Stimulated activated CD4-positive, alpha-beta T cell treated with anti-CD3 and anti-CD28 coated beads, Interleukin-2, amount 100 ng/mL, for 4 hours (primary cell): Measurements from ENCODE around the gene FGF6.
"Not testable (repeated sequence)": the region's sequence is repeated elsewhere in the genome, so short reads cannot be mapped to it uniquely, and the experiment has no call there.

Source experiments
- DNase-seq: peaks from one replicate; pipeline ENCODE4 v3.0.0-alpha.2; 2020; ENCODE audit warnings: low read depth

FGF6 gene

DNA sequence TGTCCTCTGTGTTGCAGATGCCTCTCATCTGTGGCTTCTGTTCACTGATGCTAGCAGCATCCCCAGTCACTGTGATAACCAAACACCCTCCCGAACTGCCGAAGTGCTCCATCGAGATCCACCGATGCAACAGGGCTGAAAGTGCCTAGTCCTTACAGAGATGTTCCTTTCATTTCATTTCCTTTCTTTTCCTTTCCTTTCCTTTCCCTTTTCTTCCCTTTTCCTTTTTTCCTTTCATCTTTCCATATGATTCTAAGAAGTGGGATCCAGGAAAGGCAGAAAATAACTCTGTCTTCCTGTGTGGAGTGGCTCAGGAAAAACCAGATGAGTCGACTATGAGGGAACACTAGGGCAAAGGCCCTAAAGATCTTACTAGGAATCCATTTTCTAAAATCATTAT lies 26.7 kb downstream of the FGF6 start:
- no peak for DNase-seq

DNA sequence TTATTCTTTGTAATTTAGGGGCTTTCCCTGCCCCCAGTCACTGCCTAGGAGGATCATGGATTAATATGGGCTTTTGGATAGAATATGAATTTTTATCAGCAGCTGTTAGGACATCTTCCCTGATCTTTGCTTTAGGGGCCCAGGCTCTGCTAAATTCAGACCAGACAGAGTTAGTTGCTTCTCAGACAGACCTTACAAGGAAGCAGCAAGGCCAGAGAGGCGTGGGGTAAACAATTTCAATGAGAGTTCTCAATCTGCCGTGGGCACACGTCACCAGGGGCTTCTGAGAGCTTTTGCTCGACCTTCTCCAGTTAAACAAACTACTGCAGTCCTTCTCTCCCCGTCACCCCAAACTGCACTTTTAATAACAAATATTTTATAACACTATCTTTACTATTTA lies 27.7 kb downstream of the FGF6 start:
- DNase-seq: no peak

DNA sequence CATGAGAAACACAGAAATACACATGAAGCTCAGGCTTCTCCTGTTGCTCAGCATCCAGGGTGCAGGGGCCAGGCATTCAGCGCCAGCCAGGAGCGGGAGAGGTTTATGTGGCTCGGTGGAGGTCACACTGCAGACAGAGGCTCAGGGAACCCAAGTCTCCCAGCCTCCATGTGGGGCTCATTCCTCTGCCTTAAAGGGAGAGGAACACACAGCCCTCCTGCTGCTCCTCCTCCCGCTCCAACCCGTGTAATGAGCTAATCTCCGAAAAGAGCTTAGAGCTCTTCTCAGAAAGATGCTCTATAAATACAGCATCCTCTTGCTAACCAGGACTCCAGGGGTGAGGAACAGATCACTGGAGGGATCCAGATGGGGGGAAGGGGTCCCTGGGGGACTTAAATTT lies 28.2 kb downstream of the FGF6 start:
- no peak for DNase-seq

DNA sequence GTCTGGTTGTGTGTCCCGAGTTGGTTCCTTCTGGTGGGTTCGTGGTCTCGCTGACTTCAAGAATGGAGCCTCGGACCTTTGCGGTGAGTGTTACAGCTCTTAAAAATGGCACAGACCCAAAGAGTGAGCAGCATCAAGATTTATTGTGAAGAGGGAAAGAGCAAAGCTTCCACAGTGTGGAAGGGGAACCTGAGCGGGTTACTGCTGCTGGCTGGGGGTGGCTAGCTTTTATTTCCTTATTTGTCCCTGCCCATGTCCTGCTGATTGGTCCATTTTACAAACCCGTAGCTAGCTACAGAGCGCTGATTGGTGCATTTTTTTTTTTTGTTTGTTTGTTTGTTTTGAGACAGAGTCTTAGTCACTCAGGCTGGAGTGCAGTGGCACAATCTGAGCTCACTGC lies 29.3 kb downstream of the FGF6 start:
- no peak for DNase-seq

DNA sequence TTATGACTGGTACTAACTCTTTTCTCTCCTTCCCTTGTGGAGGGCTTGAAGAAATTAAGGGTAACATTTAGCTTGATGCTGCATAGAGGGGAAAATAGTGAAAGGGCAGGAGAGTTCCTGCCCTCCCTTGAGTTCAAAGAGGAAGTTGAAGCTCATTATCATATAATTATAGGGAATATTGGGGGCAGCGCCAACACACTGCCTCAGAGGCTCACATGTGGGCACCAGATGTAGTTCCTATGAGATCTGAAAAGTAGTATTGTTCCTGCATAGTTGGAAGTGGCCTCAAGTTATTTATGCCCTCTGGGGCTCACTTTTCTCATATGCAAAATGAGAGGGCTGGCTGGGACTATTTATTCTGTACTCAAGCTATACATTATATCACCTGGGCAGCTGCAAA lies 33.1 kb downstream of the FGF6 start:
- no peak for DNase-seq

DNA sequence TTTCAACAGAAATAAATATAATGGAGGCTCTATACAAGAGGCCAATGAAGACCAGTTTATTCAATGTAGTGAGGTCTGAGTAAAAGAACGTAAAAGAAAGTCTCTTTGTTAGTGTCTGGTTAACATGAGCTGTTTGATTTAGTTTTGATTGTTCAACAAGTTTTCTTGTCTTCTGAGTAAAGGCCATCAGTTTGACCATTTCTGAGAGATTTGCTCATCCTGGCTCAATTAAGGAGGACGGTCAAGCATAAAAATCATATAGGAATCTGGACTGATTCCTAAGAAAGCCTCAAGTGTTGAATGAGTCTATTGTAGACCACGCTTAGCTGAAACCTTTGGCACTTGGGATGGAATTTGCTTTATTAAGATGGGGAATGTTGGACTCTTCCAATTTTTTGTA lies 33.6 kb downstream of the FGF6 start:
- no peak for DNase-seq

DNA sequence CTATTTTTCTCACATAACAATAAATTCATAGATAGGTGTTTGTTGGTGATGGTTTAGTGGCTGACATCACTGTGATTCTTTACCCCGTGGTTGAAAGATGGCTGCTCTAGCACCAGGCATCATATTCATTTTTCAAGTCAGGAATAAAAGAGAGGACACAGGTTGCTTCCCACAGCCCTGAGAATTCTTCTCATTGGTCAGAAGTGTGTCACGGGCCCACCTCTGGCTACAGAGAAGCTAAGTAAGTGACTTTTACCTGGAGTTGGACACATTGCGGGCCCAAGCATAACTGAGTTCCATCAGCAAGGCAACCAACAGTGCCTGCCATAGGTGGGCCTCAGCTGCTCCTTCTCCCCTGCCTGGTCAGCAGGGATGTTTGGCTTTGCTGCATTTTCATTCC lies 38.5 kb downstream of the FGF6 start:
- no peak for DNase-seq

DNA sequence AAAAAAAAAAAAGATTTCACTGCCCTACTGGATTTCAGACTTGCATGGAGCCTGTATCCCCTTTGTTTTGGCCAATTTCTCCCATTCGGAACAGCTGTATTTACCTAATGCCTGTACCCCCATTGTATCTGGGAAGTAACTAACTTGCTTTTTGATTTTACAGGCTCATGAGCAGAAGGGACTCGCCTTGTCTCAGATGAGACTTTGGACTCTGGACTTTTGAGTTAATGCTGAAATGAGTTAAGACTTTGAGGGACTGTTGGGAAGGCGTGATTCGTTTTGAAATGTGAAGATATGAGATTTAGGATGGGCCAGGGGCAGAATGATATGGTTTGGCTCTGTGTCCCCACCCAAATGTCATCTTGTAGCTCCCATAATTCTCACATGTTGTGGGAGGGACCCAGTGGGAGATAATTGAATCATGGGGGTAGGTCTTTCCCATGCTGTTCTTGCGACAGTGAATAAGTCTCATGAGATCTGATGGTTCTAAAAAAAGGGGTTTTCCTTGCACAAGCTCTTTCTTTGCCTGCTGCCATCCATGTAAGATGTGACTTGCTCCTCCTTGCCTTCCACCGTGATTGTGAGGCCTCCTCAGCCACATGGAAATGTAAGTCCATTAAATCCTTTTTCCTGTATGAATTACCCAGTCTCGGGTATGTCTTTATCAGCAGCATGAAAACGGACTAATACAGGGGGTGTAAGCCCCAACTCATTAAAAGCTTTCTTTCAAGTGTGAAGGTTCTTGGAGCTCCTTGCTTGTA lies 40.6 kb downstream of the FGF6 start:
- DNase-seq: not testable (repeated sequence)

DNA sequence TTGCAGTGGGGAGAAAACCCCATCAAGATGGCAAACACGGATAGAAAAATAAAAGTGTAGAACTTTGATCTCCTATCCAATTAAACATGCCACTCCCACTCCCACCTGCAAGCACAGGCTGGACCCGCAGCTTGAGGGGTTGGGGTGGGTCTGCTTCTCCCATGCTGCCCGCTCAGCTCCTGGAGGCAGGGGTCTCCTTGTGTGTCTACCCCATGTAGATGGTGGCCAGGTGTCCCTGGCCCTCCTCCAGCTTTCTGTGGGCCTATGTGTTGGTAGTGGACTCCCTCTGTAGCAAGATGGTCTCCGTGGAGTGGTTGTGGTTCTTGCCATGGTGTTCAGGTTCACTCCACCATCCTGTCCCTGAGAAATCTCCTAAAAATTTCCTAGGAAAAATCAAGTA lies 42.6 kb downstream of the FGF6 start:
- no peak for DNase-seq

DNA sequence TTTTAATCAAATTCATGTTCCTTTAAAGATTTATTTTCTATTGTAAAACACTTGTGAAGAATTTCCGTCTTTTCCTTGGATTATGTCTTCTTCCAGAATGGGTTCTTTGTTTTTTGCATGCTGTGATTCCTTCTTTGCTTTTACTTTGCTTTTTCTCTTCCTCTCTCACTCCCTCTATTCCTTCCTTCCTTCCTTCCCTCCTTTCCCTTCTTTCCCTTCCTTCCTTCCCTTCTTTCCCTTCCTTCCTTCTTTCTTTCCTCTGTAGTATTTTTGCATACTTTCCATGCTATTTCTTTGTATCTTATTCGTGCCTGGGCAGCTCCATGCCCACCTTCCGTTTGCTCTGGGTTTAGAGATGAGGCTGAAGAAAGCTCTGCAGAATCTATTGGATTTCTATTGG lies 44.5 kb downstream of the FGF6 start:
- DNase-seq: no peak

DNA sequence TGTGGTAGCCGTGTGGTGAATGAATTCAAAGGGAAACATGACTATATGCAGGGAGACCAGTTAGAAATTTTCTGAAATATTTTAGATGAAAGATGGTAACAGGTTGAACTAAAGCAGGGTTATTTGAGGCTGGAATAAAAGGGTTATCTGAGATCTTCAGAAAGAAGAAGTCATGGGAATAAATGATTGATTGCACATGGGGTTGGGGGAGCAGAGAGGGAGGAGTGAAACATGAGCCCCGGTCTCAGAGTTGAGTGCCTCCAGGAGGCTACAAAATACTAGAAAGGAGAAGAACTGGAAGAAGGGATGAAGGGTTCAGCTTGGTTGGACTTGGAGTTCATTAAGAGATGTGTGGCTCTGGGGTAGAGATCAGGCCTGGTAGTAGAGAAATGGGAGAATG lies 49.8 kb downstream of the FGF6 start:
- no peak for DNase-seq

DNA sequence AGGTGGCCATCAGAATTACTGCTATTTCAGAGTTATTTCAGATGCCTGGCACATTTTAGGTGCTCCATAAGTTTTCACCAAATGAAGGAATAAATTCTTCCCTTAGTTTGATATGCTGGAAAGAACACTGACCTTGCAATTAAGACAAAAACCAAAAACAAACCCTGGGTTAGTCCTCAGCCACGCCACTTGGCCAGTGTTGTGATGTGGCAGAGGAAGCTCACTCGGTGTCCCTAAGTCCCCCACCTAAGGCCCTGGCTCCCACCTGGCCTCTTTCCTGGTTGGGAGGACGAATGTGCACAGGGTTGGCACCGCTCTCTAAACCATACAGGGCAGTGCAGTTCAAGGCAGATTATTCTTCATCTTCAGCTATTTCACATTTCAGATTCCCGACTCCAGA lies 52.4 kb downstream of the FGF6 start:
- DNase-seq: no peak

DNA sequence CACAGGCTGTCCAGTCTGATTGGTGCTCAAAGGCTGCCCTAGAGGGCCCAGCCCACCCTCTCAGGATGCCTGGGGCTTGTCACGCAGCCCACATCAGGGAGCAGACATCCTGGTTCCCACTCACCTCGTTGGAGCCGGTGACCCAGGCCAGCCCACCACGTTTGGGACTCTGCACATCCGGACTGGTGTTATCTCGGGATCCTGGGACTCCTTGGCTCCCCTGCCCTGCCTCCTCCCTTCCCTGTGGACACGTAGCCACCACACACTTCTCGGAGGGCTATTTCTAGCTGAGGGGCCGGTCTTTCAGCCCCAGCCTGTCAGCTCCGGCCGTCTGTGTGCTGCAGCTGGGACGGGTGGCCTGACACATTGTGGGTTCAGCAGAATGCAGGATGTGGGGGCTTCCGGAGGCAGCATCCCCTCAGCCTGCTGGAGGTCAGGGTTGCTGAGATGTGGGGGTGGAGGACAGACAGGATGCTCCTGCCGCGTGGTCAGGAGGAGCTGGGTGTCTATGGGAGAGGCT lies 53.3 kb downstream of the FGF6 start:
- no peak for DNase-seq

DNA sequence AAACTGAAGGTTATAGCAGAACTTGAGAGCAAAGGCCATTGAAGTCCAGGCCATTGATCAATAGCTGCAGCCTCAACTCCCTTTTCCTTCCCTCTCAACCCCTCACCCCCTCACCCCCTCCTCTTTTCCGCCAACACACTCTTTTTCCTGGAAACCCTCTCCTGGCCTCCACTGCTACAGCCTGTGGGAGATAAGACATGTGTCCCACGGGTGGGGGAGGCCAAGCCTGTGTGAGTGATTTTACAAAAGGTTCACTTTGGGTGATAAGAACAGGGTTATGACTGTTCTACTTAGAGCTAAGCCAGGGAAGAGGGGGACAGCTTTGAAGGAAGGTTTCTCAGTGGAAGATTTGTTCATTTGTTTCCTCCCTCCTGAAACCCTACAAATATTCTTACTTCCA lies 57.0 kb downstream of the FGF6 start:
- DNase-seq: no peak

DNA sequence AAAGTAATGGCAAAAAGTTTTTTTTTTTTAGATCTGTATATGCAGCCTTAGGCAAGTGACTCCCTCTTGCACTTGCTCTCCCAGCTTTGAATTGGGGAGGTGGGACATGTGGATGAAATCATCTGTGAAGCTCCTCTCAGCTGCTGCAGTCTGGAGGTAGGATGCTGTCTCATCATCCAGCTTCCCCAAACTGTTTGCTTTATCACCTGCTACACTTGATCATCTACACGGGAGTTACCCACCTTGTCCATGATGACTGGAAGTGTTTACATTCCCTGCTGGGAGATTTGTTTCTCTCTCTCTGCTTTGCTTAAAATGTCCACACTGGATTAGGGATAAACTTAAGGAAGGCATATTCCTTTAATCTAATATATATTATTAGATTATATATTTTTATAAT lies 57.6 kb downstream of the FGF6 start:
- DNase-seq: no peak

DNA sequence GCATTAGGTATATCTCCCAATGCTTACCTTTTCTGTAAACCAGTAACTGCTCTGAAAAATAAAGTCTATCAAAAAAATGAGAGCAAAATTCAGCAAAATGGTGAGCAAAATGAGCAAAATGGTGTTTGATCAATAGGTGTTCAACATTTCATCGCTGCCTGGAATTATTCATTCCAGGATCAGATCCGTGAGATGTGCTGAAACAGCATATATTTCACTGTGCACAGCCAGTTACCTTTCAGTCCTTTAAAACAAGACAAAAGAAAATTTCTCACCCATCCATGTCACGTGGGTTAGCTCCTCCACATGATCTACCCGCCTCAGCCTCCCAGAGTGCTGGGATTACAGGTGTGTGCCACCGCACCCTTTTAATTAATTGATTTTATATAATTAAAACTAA lies 58.0 kb downstream of the FGF6 start:
- no peak for DNase-seq

DNA sequence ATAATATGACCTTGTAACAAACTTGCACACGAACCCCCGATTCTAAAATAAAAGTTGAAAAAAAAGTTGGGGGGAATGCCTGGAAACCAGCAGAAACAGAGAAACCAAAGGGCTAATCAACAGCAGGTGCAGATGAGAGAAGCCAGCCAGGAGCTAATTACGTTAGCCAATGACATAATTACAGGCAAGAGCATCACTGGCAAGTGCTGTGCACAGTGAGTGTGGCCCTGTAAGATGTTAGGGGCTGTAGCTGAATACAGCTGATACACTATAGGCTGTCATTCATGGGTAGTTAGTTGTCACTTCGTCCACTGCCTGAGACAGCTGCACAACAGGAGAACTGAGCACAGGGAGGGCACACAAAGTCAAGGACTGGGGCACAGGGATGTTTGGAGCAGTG lies 58.8 kb downstream of the FGF6 start:
- no peak for DNase-seq
